HepG2 (cell line): ENCODE measurements around the gene ARHGAP45. TPM values are rescaled to one million over a fixed set of nuclear protein-coding genes. Genes with fewer than 3 reads are reported as not detected.

Experiments
- CERS6 ChIP-seq: sonication (generic); formaldehyde crosslinking; IDR thresholded peaks from 2 replicates; pipeline ENCODE4 v1.5.0; 2020; ENCODE audit warnings: missing genetic modification reagents
- EP300 ChIP-seq, 3 experiments: sonication (generic) in 1 of 3; formaldehyde crosslinking in 1 of 3; IDR thresholded peaks; 2 replicates each; pipeline versions ENCODE4 v1.5.1 to v1.6.1; 2011 to 2020; ENCODE audit warnings: low read depth in 2 of 3, low read length in 2 of 3, borderline replicate concordance in 1 of 3, improper control_type of control experiment in 1 of 3, mild to moderate bottlenecking in 1 of 3, missing genetic modification reagents in 1 of 3, moderate library complexity in 1 of 3
- GABPA ChIP-seq, 2 experiments: IDR thresholded peaks; 2 replicates each; pipeline ENCODE4 v1.6.1; 2011 to 2016; ENCODE audit warnings: low read depth in 2 of 2, low read length in 1 of 2, missing biosample characterization in 1 of 2, missing genetic modification characterization in 1 of 2
- IRF2 ChIP-seq: IDR thresholded peaks from 2 replicates; pipeline ENCODE4 v1.6.1; 2018; ENCODE audit warnings: missing genetic modification reagents, missing compliant biosample characterization
- MTERF4 ChIP-seq: sonication (generic); formaldehyde crosslinking; IDR thresholded peaks from 2 replicates; pipeline ENCODE4 v1.8.0; 2023; ENCODE audit warnings: mild to moderate bottlenecking, missing genetic modification reagents
- MXD4 ChIP-seq: IDR thresholded peaks from 2 replicates; pipeline ENCODE4 v1.6.1; 2016; ENCODE audit warnings: mild to moderate bottlenecking, missing biosample characterization, missing genetic modification reagents
- POLR2AphosphoS5 ChIP-seq: IDR thresholded peaks from 2 replicates; pipeline ENCODE4 v1.6.1; 2012; ENCODE audit warnings: low read depth, low read length
- PRDM15 ChIP-seq: sonication (generic); formaldehyde crosslinking; IDR thresholded peaks from 2 replicates; pipeline ENCODE4 v1.4.0; 2020; ENCODE audit warnings: missing genetic modification reagents
- RXRB ChIP-seq: IDR thresholded peaks from 2 replicates; pipeline ENCODE4 v1.6.1; 2016; ENCODE audit warnings: borderline replicate concordance, missing genetic modification reagents, missing compliant biosample characterization
- SALL1 ChIP-seq: sonication (generic); formaldehyde crosslinking; IDR thresholded peaks from 2 replicates; pipeline ENCODE4 v1.8.0; 2022; ENCODE audit warnings: mild to moderate bottlenecking, missing genetic modification reagents
- ZBTB38 ChIP-seq: sonication (generic); formaldehyde crosslinking; IDR thresholded peaks from 2 replicates; pipeline ENCODE4 v1.5.1; 2020; ENCODE audit warnings: mild to moderate bottlenecking, missing genetic modification reagents
- ZMYM4 ChIP-seq: sonication (generic); formaldehyde crosslinking; IDR thresholded peaks from 2 replicates; pipeline ENCODE4 v1.8.1; 2023; ENCODE audit warnings: mild to moderate bottlenecking, missing genetic modification reagents
- ZNF101 ChIP-seq: sonication (generic); formaldehyde crosslinking; IDR thresholded peaks from 2 replicates; pipeline ENCODE4 v1.4.0; 2020; ENCODE audit warnings: mild to moderate bottlenecking, low read depth, missing genetic modification reagents, borderline replicate concordance
- ZNF136 ChIP-seq: sonication (generic); formaldehyde crosslinking; IDR thresholded peaks from 2 replicates; pipeline ENCODE4 v1.8.1; 2022; ENCODE audit warnings: low read depth, mild to moderate bottlenecking, moderate library complexity, missing genetic modification reagents
- ZNF350 ChIP-seq: sonication (generic); formaldehyde crosslinking; IDR thresholded peaks from 2 replicates; pipeline ENCODE4 v1.4.0; 2020; ENCODE audit warnings: mild to moderate bottlenecking, low read depth, missing genetic modification reagents, borderline replicate concordance
- ZNF414 ChIP-seq: sonication (generic); formaldehyde crosslinking; IDR thresholded peaks from 2 replicates; pipeline ENCODE4 v1.5.0; 2020; ENCODE audit warnings: missing genetic modification reagents
- ZNF674 ChIP-seq: sonication (generic); formaldehyde crosslinking; IDR thresholded peaks from 2 replicates; pipeline ENCODE4 v1.5.0; 2020; ENCODE audit warnings: low read depth, mild to moderate bottlenecking, missing genetic modification reagents
- ZNF83 ChIP-seq: sonication (generic); formaldehyde crosslinking; IDR thresholded peaks from 2 replicates; pipeline ENCODE4 v1.4.0; 2020; ENCODE audit warnings: missing genetic modification reagents, mild to moderate bottlenecking, borderline replicate concordance
- ZSCAN20 ChIP-seq: sonication (generic); formaldehyde crosslinking; IDR thresholded peaks from 2 replicates; pipeline ENCODE4 v1.4.0; 2020; ENCODE audit warnings: missing genetic modification reagents, mild to moderate bottlenecking, borderline replicate concordance
- ZSCAN25 ChIP-seq: sonication (generic); formaldehyde crosslinking; IDR thresholded peaks from 2 replicates; pipeline ENCODE4 v1.8.0; 2022; ENCODE audit warnings: mild to moderate bottlenecking, missing genetic modification reagents
- polyA plus RNA-seq, 8 experiments: library from polyadenylated mRNA; depleted of rRNA in 3 of 8; stranded (reverse) in 7 of 8; unstranded in 1 of 8; fragments of >200 nt; fragmentation: Illumina TruSeq in 4 of 8; extraction: Trizol in 4 of 8; gene quantifications; 2 replicates each; pipeline versions ENCODE4 v1.2.1 to v1.2.3, GENCODE V29; 2011 to 2016; ENCODE audit warnings: low read depth in 4 of 8, missing spikeins in 1 of 8, mixed read lengths in 1 of 8; ENCODE audit not compliant: insufficient read depth in 1 of 8
- total RNA-seq, 5 experiments: library from RNA; depleted of rRNA; stranded (reverse); fragments of >200 nt; fragmentation: Illumina TruSeq; extraction: Trizol; gene quantifications; 2 replicates each; pipeline ENCODE4 v1.2.3, GENCODE V29; 2016; ENCODE audit warnings: low read depth in 1 of 5

Gene ARHGAP45
- total and polyA plus RNA-seq, 2 of the 13 experiments (the other 11 are each of a cell fraction or from before 2014, with no cell fraction given) = 0.84 to 32.0 TPM

- TF ChIP-seq PRDM15 (CRISPR knock-in tag) (no peak), ZNF414 (no peak), GABPA (IDR thresholded peaks at IDR 0.05; ENCODE audit: low read depth, low read length) (no peak; the same call in 1 of the 2 replicates), GABPA (CRISPR knock-in tag; IDR thresholded peaks at IDR 0.05; ENCODE audit: low read depth) (peak; percentile 58), IRF2 (no peak), ZNF136 (peak; percentile 61; the same call in 1 of the 2 replicates), ZNF83 (no peak; the same call in 1 of the 2 replicates), SALL1 (CRISPR knock-in tag) (peak; percentile 66; the same call in 1 of the 2 replicates), MTERF4 (CRISPR knock-in tag) (0 out of 2 replicates have a peak, but pooled peaks have one; percentile 25), ZNF350 (CRISPR knock-in tag) (peak; percentile 57), ZNF101 (no peak), RXRB (CRISPR knock-in tag) (peak; percentile 20; the same call in 1 of the 2 replicates), ZSCAN25 (CRISPR knock-in tag) (no peak), EP300 (IDR thresholded peaks at IDR 0.05; ENCODE audit: low read depth in 2 of 2, low read length in 2 of 2) (no peak), EP300 (CRISPR knock-in tag; IDR thresholded peaks at IDR 0.05; ENCODE audit: borderline replicate concordance) (0 out of 2 replicates have a peak, but pooled peaks have one; percentile 31), ZNF674 (CRISPR knock-in tag) (no peak), ZSCAN20 (0 out of 2 replicates have a peak, but pooled peaks have one; percentile 50), MXD4 (CRISPR knock-in tag) (no peak), ZMYM4 (CRISPR knock-in tag) (peak; percentile 44; the same call in 1 of the 2 replicates), ZBTB38 (CRISPR knock-in tag) (peak; percentile 26; the same call in 1 of the 2 replicates), POLR2AphosphoS5 (no peak), CERS6 (CRISPR knock-in tag) (no peak)
Observed at GRCh38 chr19:1039646-1040475, 27.1 kb upstream of the ARHGAP45 start, which contains the start of gene ABCA7 (continued).
